Cerebellar nuclear complex (tissue), 1 donor: Measurements from ENCODE around the gene APOL3.
"Not testable (repeated sequence)": the region's sequence is repeated elsewhere in the genome, so short reads cannot be mapped to it uniquely, and the experiment has no call there.

Experiments
- DNase-seq, 2 experiments: peaks; one replicate each; lab custom pipeline; 2025; lab: John Stamatoyannopoulos, UW

APOL3 gene

GRCh38 chr22:36134182-36134581 is 26.4 kb downstream of the APOL3 start:
- DNase-seq: no peak

GRCh38 chr22:36131907-36132306 is 28.6 kb downstream of the APOL3 start:
- no peak for DNase-seq

- DNase-seq: no peak
Observed at GRCh38 chr22:36129486-36130388, 30.8 kb downstream of the APOL3 start.

- no peak for DNase-seq
Observed at GRCh38 chr22:36129071-36129470, 31.5 kb downstream of the APOL3 start.

- DNase-seq: no peak
Observed at GRCh38 chr22:36125994-36126531, 34.5 kb downstream of the APOL3 start.

GRCh38 chr22:36125434-36125833 is 35.1 kb downstream of the APOL3 start:
- no peak for DNase-seq

- DNase-seq: no peak
Observed at GRCh38 chr22:36124666-36125065, 35.9 kb downstream of the APOL3 start.

GRCh38 chr22:36123673-36124630 is 36.6 kb downstream of the APOL3 start:
- DNase-seq: peak in 1 of 2 experiments; percentile 75

- not testable (repeated sequence) for DNase-seq
Observed at GRCh38 chr22:36120621-36121351, 39.8 kb downstream of the APOL3 start.

- no peak for DNase-seq
Observed at GRCh38 chr22:36117053-36117554, 43.5 kb downstream of the APOL3 start.

GRCh38 chr22:36116127-36116526 is 44.4 kb downstream of the APOL3 start:
- DNase-seq: no peak

- DNase-seq: no peak
Observed at GRCh38 chr22:36113121-36113520, 47.4 kb downstream of the APOL3 start.

- DNase-seq: no peak
Observed at GRCh38 chr22:36111316-36111715, 49.2 kb downstream of the APOL3 start.

GRCh38 chr22:36110306-36110881 is 50.2 kb downstream of the APOL3 start:
- no peak for DNase-seq

GRCh38 chr22:36107436-36107835 is 53.1 kb downstream of the APOL3 start:
- DNase-seq: no peak

GRCh38 chr22:36106910-36107309 is 53.6 kb downstream of the APOL3 start:
- DNase-seq: no peak

GRCh38 chr22:36104988-36105387 is 55.6 kb downstream of the APOL3 start:
- DNase-seq: no peak

GRCh38 chr22:36104435-36104834 is 56.1 kb downstream of the APOL3 start:
- no peak for DNase-seq

GRCh38 chr22:36103891-36104290 is 56.7 kb downstream of the APOL3 start:
- no peak for DNase-seq

- no peak for DNase-seq
Observed at GRCh38 chr22:36102995-36103394, 57.6 kb downstream of the APOL3 start.

- no peak for DNase-seq
Observed at GRCh38 chr22:36101756-36102155, 58.8 kb downstream of the APOL3 start.
